Stimulated activated CD4-positive, alpha-beta T cell treated with anti-CD3 and anti-CD28 coated beads, Interleukin-12 subunit alpha, Interleukin-12 subunit beta, amount 100 ng/mL, for 24 hours (primary cell): ENCODE measurements around the gene RBMX2.
A peak's percentile ranks its signal among the peaks of the same experiment; 100 is the strongest.
"Not testable (repeated sequence)": the region's sequence is repeated elsewhere in the genome, so short reads cannot be mapped to it uniquely, and the experiment has no call there.

Experiments used
- DNase-seq, 2 experiments: peaks; one replicate each; pipeline ENCODE4 v3.0.0-alpha.2; 2020; ENCODE audit warnings: low read depth in 2 of 2

The RBMX2 gene

GRCh38 chrX:130401415-130402207 lies at the start of gene RBMX2:
RBMX2 (plus strand) TSS chrX:130401987; CDS start chrX:130402033, 46 bp downstream.
- DNase-seq, result peak; percentile 33 to 55

GRCh38 chrX:130352050-130352449 lies 49.7 kb upstream of the RBMX2 start:
- DNase-seq, result not testable (repeated sequence)

GRCh38 chrX:130376077-130376476 lies 25.7 kb upstream of the RBMX2 start:
- DNase-seq, result no peak

- no peak for DNase-seq
Observed at GRCh38 chrX:130378024-130378669, 23.6 kb upstream of the RBMX2 start.

- DNase-seq, result no peak
Observed at GRCh38 chrX:130385520-130385919, 16.3 kb upstream of the RBMX2 start, which contains the start of gene GPR119. GPR119 (minus strand) TSS chrX:130385674; CDS start chrX:130385447, 227 bp downstream.

GRCh38 chrX:130386408-130386808 lies 15.4 kb upstream of the RBMX2 start:
- DNase-seq, result no peak

GRCh38 chrX:130393451-130394074 lies 8.2 kb upstream of the RBMX2 start:
- no peak for DNase-seq

- no peak for DNase-seq
Observed at GRCh38 chrX:130395341-130395740, 6.4 kb upstream of the RBMX2 start.

- DNase-seq, result no peak
Observed at GRCh38 chrX:130402208-130402684, 459 bp downstream of the RBMX2 start.

GRCh38 chrX:130413415-130413814 lies 11.6 kb downstream of the RBMX2 start:
- DNase-seq, result no peak

GRCh38 chrX:130414800-130415199 lies 13.0 kb downstream of the RBMX2 start:
- DNase-seq, result no peak

GRCh38 chrX:130415201-130415600 lies 13.4 kb downstream of the RBMX2 start:
- DNase-seq, result no peak

GRCh38 chrX:130416785-130417184 lies 15.0 kb downstream of the RBMX2 start:
- DNase-seq, result no peak

- no peak for DNase-seq
Observed at GRCh38 chrX:130418066-130418465, 16.3 kb downstream of the RBMX2 start.

- DNase-seq, result no peak
Observed at GRCh38 chrX:130418740-130419139, 17.0 kb downstream of the RBMX2 start.

GRCh38 chrX:130419263-130419662 lies 17.5 kb downstream of the RBMX2 start:
- no peak for DNase-seq

- no peak for DNase-seq
Observed at GRCh38 chrX:130426531-130426930, 24.7 kb downstream of the RBMX2 start.

- not testable (repeated sequence) for DNase-seq
Observed at GRCh38 chrX:130429236-130429635, 27.4 kb downstream of the RBMX2 start.

GRCh38 chrX:130435937-130436336 lies 34.1 kb downstream of the RBMX2 start:
- no peak for DNase-seq

GRCh38 chrX:130437996-130438395 lies 36.2 kb downstream of the RBMX2 start:
- DNase-seq, result not testable (repeated sequence)

GRCh38 chrX:130443875-130444274 lies 42.1 kb downstream of the RBMX2 start:
- no peak for DNase-seq

GRCh38 chrX:130444641-130445336 lies 43.0 kb downstream of the RBMX2 start:
- DNase-seq, result no peak
